HepG2 (cell line): ENCODE results near the gene COX6A2. TPM values are rescaled to one million over a fixed set of nuclear protein-coding genes. Genes with fewer than 3 reads are reported as not detected.

Experiments
- ATAC-seq: fragments of 200-7000 bp; cut with Tn5 transposase; 3 replicates; pipeline ENCODE4 v1.9.1; 2020; ENCODE audit warnings: mild to moderate bottlenecking, moderate library complexity
- BruUV-seq: library from RNA; stranded (reverse); fragments of 400-500 nt; replicated peaks from 2 replicates; lab custom pipeline; 2021; lab: Mats Ljungman, UMichigan
- CTCF ChIA-PET: fragments of 300-600 bp; formaldehyde crosslinking; extraction: SDS; loops from one replicate; lab custom pipeline; 2021; ENCODE audit warnings: low total read pairs, inconsistent platforms, low intra/inter-chr PET ratio; lab: Yijun Ruan, JAX
- POLR2A ChIA-PET: fragments of 350-600 bp; sonication (Branson Sonifier 250); formaldehyde crosslinking; loops from one replicate; lab custom pipeline; 2020; ENCODE audit warnings: antibody characterized with exemption, inconsistent platforms; lab: Yijun Ruan, JAX
- DNase-seq: peaks from one replicate; pipeline ENCODE4 v3.0.0-alpha.2; 2015; ENCODE audit warnings: low spot score
- FAIRE-seq: peaks from 3 replicates; lab custom pipeline; 2011; peaks lifted over from hg19 to GRCh38; lab: Jason Lieb, UNC
- H2AFZ ChIP-seq: one replicate; pipeline ENCODE4 v1.6.1; 2011; ENCODE audit warnings: low read length, inconsistent platforms
- H3K27ac ChIP-seq: fragments of 300-600 bp; 3 replicates; pipeline ENCODE4 v1.8.0; 2011; ENCODE audit warnings: mixed run types, mild to moderate bottlenecking, mixed read lengths, low read length, inconsistent platforms; ENCODE audit not compliant: insufficient read depth; ENCODE audit errors: extremely low read length
- H3K27me3 ChIP-seq, 2 experiments: fragments of 200-600 bp in 1 of 2; 2 replicates in 1 of 2; 3 replicates in 1 of 2; pipeline versions ENCODE4 v1.6.0 to v1.8.0; 2011; ENCODE audit warnings: low read length in 2 of 2, mild to moderate bottlenecking in 2 of 2, moderate library complexity in 2 of 2, inconsistent platforms in 1 of 2; ENCODE audit not compliant: insufficient read depth in 2 of 2, control insufficient read depth in 1 of 2
- H3K36me3 ChIP-seq, 2 experiments: fragments of 200-600 bp in 1 of 2; replicated peaks in 1 of 2; 2 replicates in 1 of 2; 3 replicates in 1 of 2; pipeline versions ENCODE4 v1.5.1 to v1.8.0; 2011; ENCODE audit warnings: low read length in 2 of 2, inconsistent platforms in 1 of 2; ENCODE audit not compliant: insufficient read depth in 2 of 2, control insufficient read depth in 1 of 2
- H3K4me1 ChIP-seq: 2 replicates; pipeline ENCODE4 v1.5.1; 2012; ENCODE audit warnings: low read length, inconsistent platforms; ENCODE audit not compliant: insufficient read depth
- H3K4me2 ChIP-seq: 2 replicates; pipeline ENCODE4 v1.6.0; 2011; ENCODE audit warnings: low read depth, low read length, inconsistent platforms
- H3K4me3 ChIP-seq, 3 experiments: fragments of 200-600 bp in 1 of 3; sonication (generic), shearing (Covaris generic) in 1 of 3; replicated peaks in 1 of 3; 2 replicates each; pipeline ENCODE4 v1.5.1; 2011 to 2016; ENCODE audit warnings: low read length in 3 of 3, inconsistent platforms in 2 of 3, low read depth in 2 of 3, mild to moderate bottlenecking in 2 of 3, control low read depth in 1 of 3, mixed read lengths in 1 of 3; ENCODE audit not compliant: insufficient read depth in 1 of 3
- H3K79me2 ChIP-seq: one replicate; pipeline ENCODE4 v1.6.1; 2011; ENCODE audit warnings: low read length, inconsistent platforms; ENCODE audit not compliant: insufficient read depth
- H3K9ac ChIP-seq: 2 replicates; pipeline ENCODE4 v1.6.0; 2011; ENCODE audit warnings: mild to moderate bottlenecking, low read depth, low read length, inconsistent platforms; ENCODE audit not compliant: insufficient read depth
- H3K9me3 ChIP-seq: 2 replicates; pipeline ENCODE4 v1.5.1; 2012; ENCODE audit warnings: mild to moderate bottlenecking, low read length
- H4K20me1 ChIP-seq: 2 replicates; pipeline ENCODE4 v1.6.0; 2011; ENCODE audit warnings: inconsistent platforms, mild to moderate bottlenecking, low read length, moderate library complexity; ENCODE audit not compliant: insufficient read depth
- ATF1 ChIP-seq: IDR thresholded peaks from 2 replicates; pipeline ENCODE4 v1.6.1; 2016; ENCODE audit warnings: mild to moderate bottlenecking, control low read depth
- CAMTA2 ChIP-seq: sonication (generic); formaldehyde crosslinking; IDR thresholded peaks from 2 replicates; pipeline ENCODE4 v1.4.0; 2020; ENCODE audit warnings: mild to moderate bottlenecking, missing genetic modification reagents, borderline replicate concordance
- HHEX ChIP-seq: IDR thresholded peaks from 2 replicates; pipeline ENCODE4 v1.6.1; 2016; ENCODE audit warnings: control low read depth
- KAT7 ChIP-seq: IDR thresholded peaks from 2 replicates; pipeline ENCODE4 v1.6.1; 2018; ENCODE audit warnings: borderline replicate concordance, missing compliant biosample characterization
- MED1 ChIP-seq: sonication (generic); formaldehyde crosslinking; IDR thresholded peaks from 2 replicates; pipeline ENCODE4 v1.4.0; 2020; ENCODE audit warnings: missing genetic modification reagents
- NFYC ChIP-seq: IDR thresholded peaks from 2 replicates; pipeline ENCODE4 v1.6.1; 2016; ENCODE audit warnings: missing genetic modification reagents, missing compliant biosample characterization
- PHF5A ChIP-seq: IDR thresholded peaks from one replicate; pipeline ENCODE4 v1.6.1; 2018; ENCODE audit warnings: low read depth, missing genetic modification reagents; ENCODE audit not compliant: unreplicated experiment
- PLSCR1 ChIP-seq: sonication (generic); formaldehyde crosslinking; IDR thresholded peaks from 2 replicates; pipeline ENCODE4 v1.5.0; 2020; ENCODE audit warnings: missing genetic modification reagents, mild to moderate bottlenecking, borderline replicate concordance
- RELA ChIP-seq: sonication (generic); formaldehyde crosslinking; IDR thresholded peaks from 2 replicates; pipeline ENCODE4 v1.4.0; 2020; ENCODE audit warnings: missing genetic modification reagents
- RFX1 ChIP-seq: fragments of 450-650 bp; IDR thresholded peaks from 2 replicates; pipeline ENCODE4 v1.6.1; 2017
- SKIL ChIP-seq: sonication (generic); formaldehyde crosslinking; IDR thresholded peaks from 2 replicates; pipeline ENCODE4 v1.8.0; 2022; ENCODE audit warnings: missing genetic modification reagents, mild to moderate bottlenecking, moderate library complexity, borderline replicate concordance
- SMAD9 ChIP-seq: sonication (generic); formaldehyde crosslinking; IDR thresholded peaks from 2 replicates; pipeline ENCODE4 v1.5.1; 2020; ENCODE audit warnings: mild to moderate bottlenecking, missing genetic modification reagents
- TAF15 ChIP-seq: fragments of 200-400 bp; formaldehyde crosslinking; IDR thresholded peaks from one replicate; pipeline ENCODE4 v1.6.1; 2018; ENCODE audit warnings: mild to moderate bottlenecking, low read depth, low read length; ENCODE audit not compliant: poor library complexity, severe bottlenecking
- ZNF143 ChIP-seq: sonication (generic); formaldehyde crosslinking; IDR thresholded peaks from 2 replicates; pipeline ENCODE4 v1.4.0; 2020; ENCODE audit warnings: missing genetic modification reagents
- ZNF224 ChIP-seq: sonication (generic); formaldehyde crosslinking; IDR thresholded peaks from 2 replicates; pipeline ENCODE4 v1.5.0; 2020; ENCODE audit warnings: mild to moderate bottlenecking, missing genetic modification reagents
- ZNF547 ChIP-seq: sonication (generic); formaldehyde crosslinking; IDR thresholded peaks from 2 replicates; pipeline ENCODE4 v1.5.1; 2020; ENCODE audit warnings: mild to moderate bottlenecking, missing genetic modification reagents
- ZSCAN29 ChIP-seq: sonication (generic); formaldehyde crosslinking; conservative IDR thresholded peaks from 2 replicates; pipeline ENCODE4 v1.4.0; 2020; ENCODE audit warnings: mild to moderate bottlenecking, missing genetic modification reagents
- WGBS: methylation state at CpG from one replicate; pipeline ENCODE4 v1.1.6; 2017; ENCODE audit warnings: low lambda C conversion rate; 5-methylcytosine and 5-hydroxymethylcytosine counted together
- in situ Hi-C: cut with HindIII; loops from 2 replicates; pipeline ENCODE4 v1.10.0; 2017; ENCODE audit warnings: low pct_unique_long_range_greater_than_20kb; ENCODE audit not compliant: extremely low pct_ligation_motif_present
- intact Hi-C: fragments of 100-400 bp; cut with micrococcal nuclease; formaldehyde crosslinking; loops from one replicate; pipeline ENCODE4 v1.10.0; 2022; ENCODE audit not compliant: unreplicated experiment
- polyA plus RNA-seq, 8 experiments: library from polyadenylated mRNA; depleted of rRNA in 3 of 8; stranded (reverse) in 7 of 8; unstranded in 1 of 8; fragments of >200 nt; fragmentation: Illumina TruSeq in 4 of 8; extraction: Trizol in 4 of 8; gene quantifications; 2 replicates each; pipeline versions ENCODE4 v1.2.1 to v1.2.3, GENCODE V29; 2011 to 2016; ENCODE audit warnings: low read depth in 4 of 8, missing spikeins in 1 of 8, mixed read lengths in 1 of 8; ENCODE audit not compliant: insufficient read depth in 1 of 8
- total RNA-seq, 5 experiments: library from RNA; depleted of rRNA; stranded (reverse); fragments of >200 nt; fragmentation: Illumina TruSeq; extraction: Trizol; gene quantifications; 2 replicates each; pipeline ENCODE4 v1.2.3, GENCODE V29; 2016; ENCODE audit warnings: low read depth in 1 of 5
- TF ChIP-seq, protein P1 (sequence below): sonication (generic); formaldehyde crosslinking; IDR thresholded peaks from 2 replicates; pipeline ENCODE4 v1.4.0; 2020; ENCODE audit warnings: missing genetic modification reagents, borderline replicate concordance
- TF ChIP-seq, protein P2 (sequence below): sonication (generic); formaldehyde crosslinking; IDR thresholded peaks from 2 replicates; pipeline ENCODE4 v1.5.1; 2020; ENCODE audit warnings: mild to moderate bottlenecking, missing genetic modification reagents, borderline replicate concordance

The COX6A2 gene
- total and polyA plus RNA-seq, 2 of the 13 experiments (the other 11 are each of a cell fraction or from before 2014, with no cell fraction given) = not detected

DNA sequence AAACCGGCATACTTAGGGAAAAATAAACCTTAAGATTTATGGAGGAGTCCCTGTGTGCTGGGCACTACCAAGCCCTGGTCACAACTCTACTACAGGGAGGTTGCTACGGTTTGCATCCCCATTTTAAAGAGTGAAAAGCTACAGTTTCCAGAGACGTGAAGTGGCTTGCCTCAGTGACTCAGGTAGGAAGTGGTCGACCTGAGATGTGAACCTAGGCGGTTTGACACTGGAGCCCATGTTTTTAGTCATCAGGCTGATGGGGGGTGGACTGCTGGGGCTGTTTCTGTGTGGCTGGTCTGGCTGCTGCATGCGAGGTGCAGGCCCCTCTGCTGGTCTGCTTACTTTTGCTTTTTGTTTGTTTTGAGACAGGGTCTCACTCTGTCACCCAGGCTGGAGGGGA lies 6.6 kb downstream of the COX6A2 start:
- TF ChIP-seq, protein P1, sequence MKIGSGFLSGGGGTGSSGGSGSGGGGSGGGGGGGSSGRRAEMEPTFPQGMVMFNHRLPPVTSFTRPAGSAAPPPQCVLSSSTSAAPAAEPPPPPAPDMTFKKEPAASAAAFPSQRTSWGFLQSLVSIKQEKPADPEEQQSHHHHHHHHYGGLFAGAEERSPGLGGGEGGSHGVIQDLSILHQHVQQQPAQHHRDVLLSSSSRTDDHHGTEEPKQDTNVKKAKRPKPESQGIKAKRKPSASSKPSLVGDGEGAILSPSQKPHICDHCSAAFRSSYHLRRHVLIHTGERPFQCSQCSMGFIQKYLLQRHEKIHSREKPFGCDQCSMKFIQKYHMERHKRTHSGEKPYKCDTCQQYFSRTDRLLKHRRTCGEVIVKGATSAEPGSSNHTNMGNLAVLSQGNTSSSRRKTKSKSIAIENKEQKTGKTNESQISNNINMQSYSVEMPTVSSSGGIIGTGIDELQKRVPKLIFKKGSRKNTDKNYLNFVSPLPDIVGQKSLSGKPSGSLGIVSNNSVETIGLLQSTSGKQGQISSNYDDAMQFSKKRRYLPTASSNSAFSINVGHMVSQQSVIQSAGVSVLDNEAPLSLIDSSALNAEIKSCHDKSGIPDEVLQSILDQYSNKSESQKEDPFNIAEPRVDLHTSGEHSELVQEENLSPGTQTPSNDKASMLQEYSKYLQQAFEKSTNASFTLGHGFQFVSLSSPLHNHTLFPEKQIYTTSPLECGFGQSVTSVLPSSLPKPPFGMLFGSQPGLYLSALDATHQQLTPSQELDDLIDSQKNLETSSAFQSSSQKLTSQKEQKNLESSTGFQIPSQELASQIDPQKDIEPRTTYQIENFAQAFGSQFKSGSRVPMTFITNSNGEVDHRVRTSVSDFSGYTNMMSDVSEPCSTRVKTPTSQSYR (CRISPR knock-in tag) = no peak
- TF ChIP-seq RELA (CRISPR knock-in tag) (no peak), SMAD9 (CRISPR knock-in tag) (no peak), MED1 (no peak), ZNF143 (CRISPR knock-in tag) (no peak), KAT7 (CRISPR knock-in tag) (no peak), SKIL (CRISPR knock-in tag) (no peak), PLSCR1 (CRISPR knock-in tag) (no peak), PHF5A (no peak), RFX1 (no peak), ZSCAN29 (CRISPR knock-in tag) (no peak), TAF15 (no peak), ZNF224 (CRISPR knock-in tag) (no peak), NFYC (no peak), ATF1 (CRISPR knock-in tag) (no peak), ZNF547 (CRISPR knock-in tag) (no peak), HHEX (no peak), CAMTA2 (CRISPR knock-in tag) (no peak)
- TF ChIP-seq, protein P2, sequence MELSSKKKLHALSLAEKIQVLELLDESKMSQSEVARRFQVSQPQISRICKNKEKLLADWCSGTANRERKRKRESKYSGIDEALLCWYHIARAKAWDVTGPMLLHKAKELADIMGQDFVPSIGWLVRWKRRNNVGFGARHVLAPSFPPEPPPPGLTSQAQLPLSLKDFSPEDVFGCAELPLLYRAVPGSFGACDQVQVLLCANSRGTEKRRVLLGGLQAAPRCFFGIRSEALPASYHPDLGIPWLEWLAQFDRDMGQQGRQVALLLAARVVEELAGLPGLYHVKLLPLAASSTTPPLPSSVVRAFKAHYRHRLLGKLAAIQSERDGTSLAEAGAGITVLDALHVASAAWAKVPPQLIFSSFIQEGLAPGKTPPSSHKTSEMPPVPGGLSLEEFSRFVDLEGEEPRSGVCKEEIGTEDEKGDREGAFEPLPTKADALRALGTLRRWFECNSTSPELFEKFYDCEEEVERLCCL = no peak
- 19% methylated on average over 3 of the region's 6 CpGs for WGBS
- BruUV-seq = no TSS peak
- H3K9ac ChIP-seq = no peak overlapping the region
- POLR2A ChIA-PET = no interaction called here
- no peaks in the 10 kb centered on the region for H3K9me3 ChIP-seq
- CTCF ChIA-PET = no interaction called here
- no peaks in the 10 kb centered on the region for H3K4me1 ChIP-seq
- H3K27me3 ChIP-seq = peaks cover 0 to 21% of the 10 kb centered on the region in 2 experiments; a peak in 4 of 5 replicates
- H2AFZ ChIP-seq = no peak overlapping the region
- H3K36me3 ChIP-seq = no peaks in the 10 kb centered on the region
- FAIRE-seq = no peak
- no peaks in the 10 kb centered on the region for H3K79me2 ChIP-seq
- H3K4me3 ChIP-seq = no peak overlapping the region
- in situ Hi-C loops = no loop called here
- H4K20me1 ChIP-seq = no peaks in the 10 kb centered on the region
- intact Hi-C loops = no loop called here
- H3K4me2 ChIP-seq = no peak overlapping the region
- no peak overlapping the region for H3K27ac ChIP-seq
- DNase-seq = no peak
- no peak for ATAC-seq
